PFSK-1 (cell line): ENCODE measurements around the gene GUK1.
A peak's percentile ranks its signal among the peaks of the same experiment; 100 is the strongest.

ENCODE experiments used
- POLR2AphosphoS5 ChIP-seq: IDR thresholded peaks from 2 replicates; pipeline ENCODE4 v1.6.1; 2012; ENCODE audit warnings: low read depth, mild to moderate bottlenecking, control low read depth, low read length, moderate library complexity
- REST ChIP-seq, 2 experiments: IDR thresholded peaks; 2 replicates each; pipeline versions ENCODE4 v1.6.1 to v1.8.0; 2011 to 2012; ENCODE audit warnings: low read depth in 2 of 2, low read length in 2 of 2, control low read depth in 1 of 2, inconsistent platforms in 1 of 2, mild to moderate bottlenecking in 1 of 2, moderate library complexity in 1 of 2; ENCODE audit not compliant: insufficient read depth in 1 of 2
- SIN3A ChIP-seq: IDR thresholded peaks from 2 replicates; pipeline ENCODE4 v1.6.1; 2012; ENCODE audit warnings: mild to moderate bottlenecking, low read length, moderate library complexity, borderline replicate concordance; ENCODE audit not compliant: insufficient read depth
- TAF1 ChIP-seq: IDR thresholded peaks from 2 replicates; pipeline ENCODE4 v1.6.1; 2012; ENCODE audit warnings: low read length, control low read depth, borderline replicate concordance; ENCODE audit not compliant: insufficient read depth

DNA sequence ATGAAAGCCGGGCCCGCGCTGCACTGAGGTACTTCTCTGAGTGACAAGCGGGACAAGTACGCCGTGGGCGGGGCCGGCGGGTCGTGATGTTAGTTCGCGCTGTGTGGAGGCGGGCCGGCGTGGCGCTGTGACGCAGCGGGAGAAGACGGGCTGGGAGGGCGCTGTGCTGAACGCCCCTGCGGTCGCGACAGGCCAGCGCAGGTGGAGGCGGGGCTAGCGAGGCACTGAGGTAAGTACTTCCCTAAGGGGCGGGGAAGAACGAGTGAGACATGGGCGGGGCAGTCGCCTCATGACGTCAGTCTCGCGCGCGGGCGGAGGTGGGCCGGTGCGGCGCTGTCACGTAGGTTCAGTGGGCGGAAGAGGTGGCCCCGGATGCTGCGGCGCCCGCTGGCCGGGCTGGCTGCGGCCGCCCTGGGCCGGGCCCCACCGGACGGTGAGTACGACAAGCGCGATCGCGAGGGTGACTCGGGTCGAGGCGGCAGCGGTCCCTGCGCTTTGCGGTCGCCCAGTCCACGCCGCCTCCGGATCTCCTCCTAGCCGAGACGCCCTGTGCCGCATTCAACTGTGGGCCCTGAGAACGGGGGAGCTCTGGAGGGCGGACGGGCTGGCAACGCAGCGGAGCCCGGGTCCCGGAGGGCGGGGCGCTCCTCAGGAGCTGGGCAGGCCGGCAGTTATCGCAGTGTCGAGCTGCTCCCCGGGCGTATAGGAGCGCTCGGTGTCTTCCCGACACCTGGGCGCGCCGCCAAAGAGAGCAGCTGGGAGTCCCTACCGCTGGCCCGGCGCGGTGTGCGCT, at the start of gene GUK1:
- peak; percentile 71 for TF ChIP-seq POLR2AphosphoS5
- no peak for TF ChIP-seq REST (IDR thresholded peaks at IDR 0.05; ENCODE audit: insufficient read depth in 1 of 2, low read depth in 2 of 2, low read length in 2 of 2)
- peak; percentile 85 for TF ChIP-seq TAF1
- 0 out of 2 replicates have a peak, but pooled peaks have one; percentile 8 for TF ChIP-seq SIN3A
